GM18861 (cell line): ENCODE data around the gene ZNF786.
"Not testable (repeated sequence)": the region's sequence is repeated elsewhere in the genome, so short reads cannot be mapped to it uniquely, and the experiment has no call there.

Experiments
- ATAC-seq: cut with Tn5 transposase; IDR thresholded peaks from one replicate; pipeline ENCODE4 v1.9.1; 2021; ENCODE audit not compliant: unreplicated experiment

The ZNF786 gene

DNA sequence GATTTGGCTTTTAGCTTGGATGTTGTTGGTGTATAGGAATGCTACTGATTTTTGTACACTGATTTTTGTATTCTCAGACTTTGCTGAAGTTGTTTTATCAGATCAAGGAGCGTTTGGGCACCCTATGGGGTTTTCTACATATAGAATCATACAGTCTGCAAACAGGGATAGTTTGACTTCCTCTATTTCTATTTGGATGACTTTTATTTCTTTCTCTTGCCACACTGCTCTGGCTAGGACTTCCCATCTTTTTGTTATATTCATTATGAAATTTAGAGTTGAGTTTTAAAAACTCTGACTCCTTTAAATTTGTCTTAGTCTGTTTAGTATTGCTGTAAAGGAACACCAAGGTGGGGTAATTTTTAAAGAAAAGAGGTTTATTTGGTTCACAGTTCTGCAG lies 4.7 kb downstream of the ZNF786 start:
- no peak for ATAC-seq

DNA sequence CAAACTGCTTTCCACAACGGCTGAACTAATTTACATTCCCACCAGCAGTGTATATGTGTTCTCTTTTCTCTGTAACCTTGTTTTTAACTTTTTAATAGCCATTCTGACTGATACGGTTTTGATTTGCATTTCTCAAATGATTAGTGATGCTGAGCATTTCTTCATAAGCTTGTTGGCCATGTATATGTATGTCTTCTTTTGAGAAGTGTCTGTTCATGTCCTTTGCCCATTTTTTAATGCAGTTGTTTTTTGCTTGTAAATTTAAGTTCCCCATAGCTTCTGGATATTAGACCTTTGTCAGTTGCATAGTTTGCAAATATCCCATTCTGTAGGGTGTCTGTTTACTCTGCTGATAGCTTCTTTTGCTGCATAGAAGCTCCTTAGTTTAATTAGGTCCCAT lies 6.1 kb downstream of the ZNF786 start:
- no peak for ATAC-seq

DNA sequence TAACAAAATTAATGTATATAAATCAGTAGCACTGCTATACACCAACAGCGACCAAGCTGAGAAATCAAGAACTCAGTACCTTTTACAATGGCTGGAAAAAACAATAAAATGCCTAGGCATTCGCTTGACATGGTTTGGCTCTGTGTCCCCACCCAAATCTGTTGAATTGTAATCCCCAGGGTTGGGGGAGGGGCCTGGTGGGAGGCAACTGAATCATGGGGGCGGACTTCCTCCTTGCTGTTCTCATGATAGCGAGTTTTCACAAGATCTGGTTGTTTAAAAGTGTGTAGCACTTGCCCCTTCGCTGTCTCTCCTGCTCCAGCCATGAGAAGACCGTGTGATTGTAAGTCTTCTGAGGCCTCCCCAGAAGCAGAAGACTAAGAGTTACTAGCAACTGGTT lies 8.6 kb downstream of the ZNF786 start:
- ATAC-seq: no peak

DNA sequence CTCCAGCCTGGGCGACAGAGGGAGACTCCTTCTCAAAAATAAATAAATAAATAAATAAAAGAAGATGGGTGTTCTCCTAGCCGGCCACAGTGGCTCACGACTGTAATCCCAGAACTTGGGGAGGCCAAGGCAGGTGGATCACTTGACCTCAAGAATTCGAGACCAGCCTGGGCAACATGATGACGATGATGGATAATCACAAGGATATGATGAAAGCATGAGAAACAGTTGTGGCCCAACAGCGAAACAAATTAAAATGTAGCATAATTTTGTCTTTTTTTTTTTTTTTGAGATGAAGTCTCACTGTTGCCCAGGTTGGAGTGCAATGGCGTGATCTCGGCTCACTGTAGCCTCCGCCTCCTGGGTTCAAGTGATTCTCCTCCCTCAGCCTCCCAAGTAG lies 12.9 kb downstream of the ZNF786 start:
- no peak for ATAC-seq

DNA sequence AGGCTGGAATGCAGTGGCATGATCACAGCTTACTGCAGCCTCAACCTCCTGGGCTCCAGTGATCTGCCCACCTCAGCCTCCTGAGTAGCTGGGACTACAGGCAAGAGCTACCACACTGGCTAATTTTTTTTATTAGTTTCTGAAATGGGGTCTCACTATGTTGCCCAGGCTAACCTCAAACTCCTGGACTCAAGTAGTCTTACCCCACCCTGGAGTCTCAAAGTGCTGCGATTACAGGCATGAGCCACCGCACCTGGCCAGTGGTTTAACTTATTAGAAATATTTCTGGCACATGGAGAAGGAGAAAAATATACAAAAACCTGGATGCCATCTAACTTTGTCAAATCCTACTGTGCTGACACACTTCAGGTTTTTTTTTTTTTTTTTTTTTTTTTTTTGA lies 15.2 kb downstream of the ZNF786 start:
- no peak for ATAC-seq

DNA sequence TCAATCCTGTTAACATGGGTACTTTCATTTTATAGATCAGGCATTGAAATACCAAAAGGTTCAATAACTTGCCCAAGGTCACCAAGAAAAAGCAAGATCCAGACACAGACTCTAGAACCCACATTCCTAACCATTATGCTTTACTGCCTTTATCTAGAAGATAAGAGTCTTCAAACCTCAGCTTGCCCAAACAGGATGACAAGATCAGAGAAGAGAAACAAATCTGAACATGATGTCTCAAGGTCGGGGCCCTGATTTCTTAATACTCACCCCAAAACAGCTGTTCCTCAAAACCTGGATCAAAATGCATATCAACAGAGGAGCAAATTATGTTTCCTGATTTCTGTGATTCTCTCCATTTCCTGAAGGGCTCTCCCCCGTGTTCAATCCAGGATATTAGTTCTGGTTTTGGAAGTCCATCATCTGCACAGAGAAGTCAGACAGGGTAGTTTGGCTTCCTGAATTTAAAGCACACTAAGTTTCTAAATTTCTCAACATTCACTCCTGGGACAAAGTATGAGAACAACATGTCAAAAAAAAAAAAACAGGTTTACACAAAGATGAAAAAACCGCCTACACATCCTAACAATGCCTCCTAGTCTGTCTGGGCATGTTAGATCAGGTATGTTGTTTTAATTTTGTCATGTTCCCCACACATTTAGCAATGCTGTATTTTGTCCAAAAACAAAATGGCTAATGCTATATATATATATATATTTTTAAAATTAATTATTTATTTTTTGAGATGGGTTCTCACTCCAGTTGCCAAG lies 16.2 kb downstream of the ZNF786 start:
- no peak for ATAC-seq

DNA sequence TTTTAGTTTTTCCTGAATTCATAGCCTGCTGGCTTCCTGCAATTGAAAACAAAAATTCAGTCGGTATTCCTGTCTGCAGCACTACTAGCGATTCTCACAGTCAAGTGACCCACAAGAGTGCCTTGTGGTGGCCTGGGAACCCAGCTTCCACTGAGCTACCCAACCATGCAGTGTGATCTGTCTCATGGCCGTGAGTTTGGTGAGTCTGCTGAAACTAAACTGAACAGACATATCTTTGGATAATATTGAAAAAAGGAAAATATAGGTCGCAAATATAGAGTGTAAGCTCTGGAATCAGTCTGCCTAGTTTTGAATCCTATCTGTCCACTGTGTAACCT lies 18.1 kb downstream of the ZNF786 start:
- no peak for ATAC-seq

DNA sequence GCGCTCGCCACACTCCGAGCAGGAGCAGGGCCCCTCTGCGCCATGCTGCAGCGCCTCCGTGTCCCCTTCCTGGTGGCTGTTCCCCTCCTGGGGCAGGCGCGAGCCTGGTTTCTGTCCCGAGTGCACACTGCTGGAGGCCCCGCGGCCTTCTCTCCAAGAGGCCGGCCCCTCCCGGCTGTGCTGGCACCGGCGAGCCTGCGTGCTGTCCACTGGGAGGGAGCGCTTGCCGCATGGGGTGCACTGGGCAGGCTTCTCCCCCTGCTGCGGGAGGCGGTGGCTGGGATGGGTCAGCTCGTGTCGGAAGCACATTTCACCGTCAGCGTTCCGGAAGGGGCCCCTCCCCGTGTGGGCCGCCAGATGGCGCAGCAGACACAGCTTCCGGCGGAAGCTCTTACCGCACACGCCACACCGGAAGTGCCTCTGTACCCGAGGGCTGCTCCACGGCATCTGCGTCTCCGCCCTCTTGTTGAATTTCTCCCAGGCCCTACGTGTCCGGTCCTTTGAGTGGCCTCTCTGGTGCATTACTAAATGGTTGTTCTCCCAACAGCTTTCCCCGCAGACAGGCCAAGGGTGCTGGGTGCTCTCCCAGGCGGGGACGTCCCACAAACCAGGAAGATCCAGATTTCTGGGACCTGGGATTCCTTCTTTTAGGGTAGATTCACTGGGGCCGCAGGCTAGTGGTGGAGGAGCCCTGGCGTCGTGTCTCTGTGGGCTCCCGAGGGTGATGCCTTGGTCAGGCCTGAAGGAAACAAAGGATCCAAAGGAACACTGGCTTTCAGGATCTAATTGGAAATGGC lies 18.7 kb downstream of the ZNF786 start:
- no peak for ATAC-seq

DNA sequence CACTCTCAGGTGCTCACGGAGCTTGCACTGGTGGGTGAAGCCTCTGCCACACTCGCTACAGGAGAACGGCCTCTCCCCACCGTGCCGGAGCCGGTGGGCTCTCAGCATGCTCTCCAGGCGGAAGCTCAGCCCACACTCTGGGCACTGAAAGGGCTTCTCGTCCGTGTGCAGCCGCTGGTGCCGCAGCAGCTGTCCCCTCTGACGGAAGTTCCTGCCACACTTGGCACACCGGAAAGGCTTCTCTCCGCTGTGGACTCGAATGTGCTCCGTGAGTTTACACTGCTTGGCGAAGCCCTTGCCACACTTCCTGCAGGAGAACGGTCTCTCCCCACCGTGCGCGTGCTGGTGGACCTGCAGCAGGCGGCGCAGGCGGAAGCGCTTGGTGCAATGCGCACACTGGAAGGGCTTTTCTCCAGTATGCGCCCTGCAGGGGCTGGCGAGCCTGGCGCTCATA lies 19.3 kb downstream of the ZNF786 start:
- no peak for ATAC-seq

DNA sequence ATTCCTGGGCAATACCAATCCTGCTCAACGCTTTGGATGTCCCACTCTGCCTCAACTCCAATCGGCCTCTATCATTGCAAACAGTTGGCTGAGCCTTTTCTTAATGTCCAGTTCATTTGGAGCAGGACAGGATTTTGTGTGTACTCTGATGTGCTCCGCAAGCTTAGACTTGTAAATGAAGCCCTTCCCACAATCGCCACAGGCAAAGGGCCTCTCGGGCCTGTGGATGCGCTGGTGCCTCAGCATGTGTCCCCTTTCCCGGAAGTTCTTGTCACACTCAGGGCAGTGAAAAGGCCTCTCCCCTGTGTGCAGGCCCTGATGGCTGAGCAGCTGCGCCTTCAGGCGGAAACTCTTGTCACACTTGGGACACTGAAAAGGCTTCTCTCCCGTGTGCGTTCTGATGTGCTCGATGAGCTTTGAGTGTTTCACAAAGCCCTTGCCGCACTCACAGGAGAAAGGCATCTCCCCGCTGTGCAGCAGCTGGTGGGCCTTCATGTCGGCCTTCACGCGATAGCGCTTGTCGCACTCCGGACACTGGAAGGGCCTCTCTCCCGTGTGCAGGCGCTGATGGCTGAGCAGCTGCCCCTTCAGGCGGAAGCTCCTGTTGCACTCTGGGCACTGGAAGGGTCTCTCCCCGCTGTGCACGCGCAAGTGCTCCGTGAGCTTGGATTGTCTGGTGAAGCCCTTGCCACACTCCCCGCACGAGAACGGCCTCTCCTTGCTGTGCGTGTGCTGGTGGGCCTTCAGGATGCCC lies 20.0 kb downstream of the ZNF786 start:
- ATAC-seq: no peak

DNA sequence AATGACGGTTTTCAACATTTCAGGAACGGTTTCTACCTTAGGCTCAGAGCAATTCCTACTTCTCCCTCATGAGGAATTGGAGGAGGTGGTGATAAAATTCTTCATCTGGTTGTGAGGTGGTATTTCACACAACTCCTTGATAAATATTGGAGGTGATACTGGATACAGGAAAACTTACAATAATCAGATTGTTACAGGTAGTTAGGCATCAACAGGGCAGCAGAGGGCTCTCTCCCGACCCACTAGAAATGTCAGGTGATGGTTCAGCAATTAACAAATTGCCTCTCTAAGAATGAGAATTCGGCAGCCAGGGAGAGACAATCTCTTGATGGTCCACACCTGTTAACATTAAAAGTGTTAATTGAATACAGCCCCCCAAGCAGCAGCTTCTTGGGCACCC lies 22.6 kb downstream of the ZNF786 start:
- no peak for ATAC-seq

DNA sequence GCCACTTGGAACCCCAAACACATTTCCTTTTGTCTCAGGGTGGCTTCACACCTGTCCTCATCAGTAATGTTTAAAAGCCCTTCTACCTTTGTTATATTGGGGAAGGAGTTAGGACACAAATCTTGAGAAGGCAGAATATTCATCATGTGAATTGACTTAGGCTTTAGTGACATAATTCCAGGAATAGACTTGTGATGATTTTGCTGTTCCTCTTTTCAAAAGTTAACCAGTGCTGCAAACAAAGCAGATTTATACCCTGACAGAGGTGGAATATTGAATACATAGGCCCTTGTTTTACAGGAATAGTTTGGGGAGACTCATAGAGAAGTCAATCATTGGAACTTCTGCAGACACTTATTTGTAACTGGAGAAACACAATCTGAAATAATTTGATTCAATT lies 27.0 kb downstream of the ZNF786 start:
- no peak for ATAC-seq

DNA sequence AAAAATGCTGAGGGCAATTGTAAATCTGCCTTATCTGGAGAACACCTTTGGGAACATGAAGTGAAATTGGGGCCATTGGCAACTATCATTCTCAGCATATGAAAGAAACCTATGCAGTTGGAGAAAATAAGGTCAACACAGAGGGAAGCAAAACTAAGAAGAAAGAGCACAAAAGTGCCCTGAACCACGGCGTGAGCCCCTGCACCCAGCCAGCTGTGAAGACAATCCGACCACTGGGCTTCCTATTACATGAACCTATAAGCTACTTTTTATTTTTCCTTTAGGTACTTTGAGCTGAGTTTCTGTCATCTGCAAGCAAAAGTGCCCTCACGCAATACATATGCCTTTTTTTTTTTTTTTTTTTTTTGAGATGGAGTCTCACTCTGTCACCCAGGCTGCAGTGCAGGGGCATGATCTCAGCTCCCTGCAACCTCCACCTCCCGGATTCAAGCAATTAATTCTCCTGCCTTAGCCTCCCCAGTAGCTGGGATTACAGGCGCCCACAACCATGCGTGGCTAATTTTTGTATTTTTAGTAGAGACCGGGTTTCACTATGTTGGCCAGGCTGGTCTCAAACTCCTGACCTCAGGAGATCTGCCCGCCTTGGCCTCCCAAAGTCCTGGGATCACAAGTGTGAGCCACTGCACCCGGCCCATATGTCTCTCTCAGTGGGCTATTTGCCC lies 28.2 kb downstream of the ZNF786 start:
- ATAC-seq: not testable (repeated sequence)

DNA sequence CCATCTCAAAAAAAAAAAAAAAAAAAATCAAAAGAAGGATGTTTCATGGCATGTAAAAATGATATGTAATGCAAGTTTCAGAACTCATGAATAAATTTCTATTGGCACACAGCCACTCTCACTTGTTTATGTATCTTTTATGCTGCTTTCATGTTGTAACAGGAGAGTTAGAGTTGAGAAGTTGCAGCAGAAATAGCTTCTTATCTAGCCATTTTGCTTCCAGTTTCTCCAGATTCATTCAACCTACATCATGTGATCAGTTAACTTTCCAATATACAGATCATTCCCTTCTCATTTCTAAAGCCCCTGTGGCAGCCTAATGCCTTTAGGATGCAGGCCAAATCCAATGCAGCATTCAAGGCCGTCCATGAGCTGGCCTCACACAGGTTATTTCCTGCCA lies 30.4 kb downstream of the ZNF786 start:
- ATAC-seq: no peak

DNA sequence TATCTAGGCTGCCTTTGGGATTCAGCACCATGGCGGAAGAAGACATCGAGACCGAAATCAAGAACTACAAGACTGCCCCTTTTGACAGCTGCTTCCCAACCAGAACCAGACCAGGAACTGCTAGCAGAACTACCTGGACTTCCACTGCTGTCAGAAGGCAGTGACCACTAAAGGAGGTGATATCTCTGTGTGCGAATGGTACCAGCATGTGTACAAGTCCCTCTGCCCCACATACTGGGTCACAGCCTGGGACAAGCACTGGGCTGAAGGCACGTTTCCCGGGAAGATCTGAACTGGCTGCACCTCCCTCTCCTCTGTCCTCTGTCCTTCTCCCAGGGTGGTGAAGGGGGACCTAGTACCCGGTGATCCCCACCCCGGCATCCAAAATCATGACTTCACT lies 36.6 kb downstream of the ZNF786 start:
- no peak for ATAC-seq

DNA sequence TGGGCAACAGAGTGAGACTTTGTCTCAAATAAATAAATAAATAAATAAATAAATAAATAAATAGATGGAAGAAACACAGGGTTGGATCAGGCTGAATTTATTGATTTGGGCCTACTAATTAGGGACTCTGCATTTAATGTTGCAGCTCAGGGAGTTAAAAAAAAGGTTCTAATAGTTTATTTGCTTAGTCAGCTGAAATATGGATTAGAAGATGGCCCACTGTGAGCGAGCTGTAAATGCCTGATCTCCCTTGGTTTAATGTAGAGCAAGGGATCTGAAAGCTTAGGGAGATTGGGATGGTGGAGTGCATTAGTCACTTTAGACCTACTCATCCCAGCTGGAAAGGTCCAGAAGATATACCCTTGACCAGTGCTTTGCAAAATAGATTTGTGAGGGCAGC lies 37.1 kb downstream of the ZNF786 start:
- no peak for ATAC-seq

DNA sequence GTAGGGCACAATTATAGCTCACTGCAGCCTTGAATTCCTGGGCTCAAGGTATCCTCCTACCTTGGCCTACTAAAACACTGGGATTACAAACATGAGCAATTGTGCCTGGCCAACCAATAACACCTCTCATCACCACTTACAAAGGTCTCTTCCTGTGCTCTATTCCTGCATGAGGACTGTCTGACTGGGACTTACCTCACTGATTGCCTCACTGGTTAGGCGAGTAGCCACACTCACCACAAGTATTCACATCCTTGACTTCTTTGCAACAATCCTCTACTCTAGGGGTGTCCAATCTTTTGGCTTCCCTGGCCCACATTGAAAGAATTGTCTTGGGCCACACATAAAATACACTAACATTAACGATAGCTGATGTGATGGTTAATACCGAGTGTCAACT lies 39.6 kb downstream of the ZNF786 start:
- ATAC-seq: no peak

DNA sequence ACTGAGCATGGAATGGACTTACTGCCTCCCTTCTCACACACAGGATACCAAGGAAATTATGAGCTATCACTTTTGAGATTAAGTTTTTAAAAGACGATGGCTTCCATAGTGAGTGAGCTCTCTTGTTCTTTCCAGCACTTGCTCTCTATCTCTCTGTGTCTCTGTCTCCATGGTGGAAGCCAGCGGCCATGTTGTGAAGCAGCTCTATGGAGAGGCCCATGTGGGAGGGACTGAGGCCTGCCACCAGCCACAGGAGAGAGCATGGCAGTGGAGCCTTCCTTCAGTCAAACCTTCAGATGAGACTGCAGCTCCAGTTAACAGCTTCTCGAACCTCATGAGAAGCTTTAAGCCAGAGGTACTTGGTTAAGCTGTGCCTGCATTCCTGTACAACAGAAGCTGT lies 41.7 kb downstream of the ZNF786 start:
- ATAC-seq: no peak

DNA sequence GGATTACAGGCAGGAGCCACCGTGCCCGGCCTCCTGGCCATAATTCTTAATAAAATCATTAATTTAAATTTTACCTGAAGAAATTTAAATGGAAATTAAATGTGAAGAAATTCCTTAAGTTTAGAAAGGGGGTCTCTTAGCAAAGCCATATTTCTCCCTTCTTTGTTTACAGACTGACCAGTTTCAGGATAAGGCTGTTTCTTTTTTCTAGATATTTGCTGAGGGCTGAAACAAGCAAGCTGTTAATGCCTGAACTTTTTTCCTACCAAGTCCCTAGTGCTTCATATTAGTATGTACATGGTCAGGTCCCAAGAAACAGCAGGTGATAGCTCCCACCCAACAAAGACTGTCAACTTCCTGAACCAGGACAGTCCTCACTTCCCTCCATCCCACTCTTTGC lies 44.1 kb downstream of the ZNF786 start:
- ATAC-seq: no peak

DNA sequence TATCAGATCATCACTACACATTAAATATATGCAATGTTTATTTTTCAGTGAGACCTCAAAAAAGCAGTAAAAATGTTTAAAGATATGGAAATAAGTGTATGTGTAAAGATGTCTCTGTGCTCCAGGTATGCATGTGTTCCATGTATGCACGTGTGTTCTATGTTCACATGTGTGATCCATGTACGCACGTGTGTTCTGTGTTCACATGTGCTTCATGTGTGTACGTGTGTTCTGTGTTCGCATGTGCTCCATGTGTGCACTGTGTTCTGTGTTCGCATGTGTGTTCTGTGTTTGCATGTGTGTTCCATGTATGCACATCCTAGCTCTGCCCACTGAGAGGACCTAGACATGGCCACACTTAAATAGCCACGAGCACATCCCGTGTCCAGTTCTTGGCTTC lies 46.6 kb downstream of the ZNF786 start:
- ATAC-seq: no peak

DNA sequence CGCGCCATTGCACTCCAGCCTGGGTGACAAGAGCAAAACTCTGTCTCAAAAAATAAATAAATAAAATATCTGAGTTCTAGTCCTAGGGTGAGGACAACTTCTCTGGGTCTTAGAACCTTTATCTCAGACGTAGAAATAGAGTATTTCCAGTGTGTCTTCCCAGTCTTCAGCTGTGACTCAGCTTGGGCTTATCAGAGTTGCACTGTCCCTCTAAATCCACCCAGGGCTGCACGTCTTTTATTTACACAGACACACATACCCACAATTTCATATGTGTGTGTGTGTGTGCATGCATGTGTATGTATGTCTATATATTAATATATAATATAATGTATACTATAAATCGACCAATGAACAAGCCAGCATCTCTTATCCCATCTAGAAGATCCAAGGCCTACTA lies 49.2 kb downstream of the ZNF786 start:
- no peak for ATAC-seq
